Activated CD4-positive, alpha-beta T cell treated with anti-CD3 and anti-CD28 coated beads for 36 hours (primary cell): ENCODE data around the gene DDX54. TPM values are rescaled to one million over a fixed set of nuclear protein-coding genes. Genes with fewer than 3 reads are reported as not detected.

ENCODE experiments used
- ATAC-seq: fragments of 200-7000 bp; cut with Tn5 transposase; one replicate; pipeline ENCODE4 v1.10.0; 2021; ENCODE audit warnings: mild to moderate bottlenecking, moderate library complexity
- CTCF ChIA-PET: fragments of 350-600 bp; sonication (Branson Sonifier 250); formaldehyde crosslinking; loops from one replicate; lab custom pipeline; 2021; ENCODE audit warnings: antibody characterized with exemption; lab: Charles Lee
- POLR2A ChIA-PET: fragments of 350-600 bp; sonication (Branson Sonifier 250); formaldehyde crosslinking; loops from one replicate; lab custom pipeline; 2021; ENCODE audit warnings: antibody characterized with exemption, inconsistent platforms; lab: Charles Lee
- DNase-seq: peaks from one replicate; pipeline ENCODE4 v3.0.0-alpha.2; 2020
- H3K27ac Mint-ChIP-seq: one replicate; pipeline ENCODE4 v1.8.0; 2021; ENCODE audit warnings: mixed read lengths
- H3K27me3 Mint-ChIP-seq: one replicate; pipeline ENCODE4 v1.8.0; 2021; ENCODE audit warnings: mixed read lengths
- H3K36me3 Mint-ChIP-seq: one replicate; pipeline ENCODE4 v1.8.0; 2021; ENCODE audit warnings: low read depth, mixed read lengths
- H3K4me1 Mint-ChIP-seq: one replicate; pipeline ENCODE4 v1.8.0; 2021; ENCODE audit warnings: mixed read lengths
- H3K4me3 Mint-ChIP-seq: one replicate; pipeline ENCODE4 v1.8.0; 2021; ENCODE audit warnings: mild to moderate bottlenecking, moderate library complexity, mixed read lengths
- H3K9me3 Mint-ChIP-seq: one replicate; pipeline ENCODE4 v1.8.0; 2021; ENCODE audit warnings: low read depth, mixed read lengths
- intact Hi-C, 2 experiments: fragments of 100-400 bp; cut with DNase I in 1 of 2; cut with micrococcal nuclease in 1 of 2; formaldehyde crosslinking; loops; one replicate each; pipeline versions ENCODE4 v1.14.2 to v1.15.1; 2022 to 2024; cut with DNase I, micrococcal nuclease
- total RNA-seq, 2 experiments: library from RNA; stranded (reverse); gene quantifications; one replicate each; pipeline ENCODE4 v1.2.3, GENCODE V29; 2021

DDX54 gene
- total RNA-seq, 2 experiments from 2014 or later = 118 to 132 TPM

DNA sequence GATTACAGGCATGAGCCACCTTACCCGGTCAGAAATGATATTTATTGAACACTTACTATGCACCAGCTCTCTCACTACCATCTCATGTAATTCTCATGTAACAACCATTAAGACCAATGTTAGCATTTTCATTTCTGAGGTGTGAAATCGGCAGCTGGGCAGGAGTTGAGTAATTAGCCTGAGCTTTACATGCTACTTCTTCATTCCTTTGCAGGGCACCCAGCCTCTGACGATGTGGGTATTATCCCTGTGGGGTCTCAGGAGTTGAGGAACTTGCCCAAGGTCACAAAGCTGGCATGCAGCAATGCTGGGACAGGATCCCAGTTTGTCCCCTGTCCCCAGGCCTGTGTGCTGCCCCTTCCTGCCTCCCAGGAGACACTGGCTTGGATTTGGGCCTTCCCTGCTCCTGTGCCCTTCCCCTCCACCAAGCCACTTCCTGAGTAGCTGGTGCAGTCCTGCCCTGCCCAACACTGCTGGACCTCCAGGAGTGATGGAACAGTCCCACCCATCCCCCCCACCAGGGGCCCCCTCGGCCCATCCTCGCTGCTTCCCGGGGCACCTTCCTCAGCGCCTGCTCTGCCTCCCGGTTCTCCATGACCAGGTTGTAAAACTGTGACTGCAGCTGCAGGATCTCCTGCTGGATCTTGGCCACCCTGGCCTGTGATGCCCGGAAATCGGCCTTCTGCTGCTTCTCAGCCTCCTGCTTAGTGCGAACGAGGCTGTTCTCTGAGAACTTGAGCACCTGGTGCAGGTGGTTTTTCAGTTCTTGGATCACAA is 14.9 kb upstream of the DDX54 start:
- DNase-seq (no peak), ATAC-seq (no peak)
- POLR2A ChIA-PET = no interaction called here
- Mint-ChIP-seq H3K9me3 (no peaks in the 10 kb centered on the region), H3K4me1 (peaks cover 4% of the 10 kb centered on the region), H3K4me3 (no peak overlapping the region), H3K27ac (no peak overlapping the region), H3K27me3 (no peaks in the 10 kb centered on the region), H3K36me3 (no peaks in the 10 kb centered on the region)
- intact Hi-C loops = no loop called here
- CTCF ChIA-PET = interaction anchor here (1.3 kb wide), 1 partner anchor 14 kb away, joined by 4 read pairs; the partner anchor contains the start of gene RITA1

GRCh38 chr12:113198296-113198695 is 13.0 kb upstream of the DDX54 start:
- ChIA-PET CTCF (interaction anchor here (0.6 to 2.3 kb wide), 5 partner anchors 10 to 111 kb away, joined by 3 to 10 read pairs (median 3); partner anchors contain the start of gene TPCN1), POLR2A (no interaction called here)
- Mint-ChIP-seq H3K4me3 (no peak overlapping the region), H3K27ac (no peak overlapping the region), H3K4me1 (peaks cover 2% of the 10 kb centered on the region), H3K36me3 (no peaks in the 10 kb centered on the region), H3K27me3 (no peaks in the 10 kb centered on the region), H3K9me3 (no peaks in the 10 kb centered on the region)
- ATAC-seq (no peak), DNase-seq (no peak)
- intact Hi-C loops = loop anchor here (5.0 kb wide), 3 partner anchors 64 to 229 kb away; no protein-coding TSS in a partner anchor

GRCh38 chr12:113197518-113198077 is 12.3 kb upstream of the DDX54 start:
- Mint-ChIP-seq H3K4me3 (no peak overlapping the region), H3K4me1 (peaks cover 2% of the 10 kb centered on the region), H3K9me3 (no peaks in the 10 kb centered on the region), H3K36me3 (no peaks in the 10 kb centered on the region), H3K27me3 (no peaks in the 10 kb centered on the region), H3K27ac (no peak overlapping the region)
- no peak for DNase-seq
- no peak for ATAC-seq
- ChIA-PET CTCF (interaction anchor here (0.7 to 2.3 kb wide), 6 partner anchors 11 to 112 kb away, joined by 3 to 10 read pairs (median 4); partner anchors contain the start of gene TPCN1), POLR2A (no interaction called here)
- intact Hi-C loops = loop anchor here (1.0 to 5.0 kb wide), 4 partner anchors 65 to 230 kb away; no protein-coding TSS in a partner anchor

GRCh38 chr12:113196990-113197389 is 11.7 kb upstream of the DDX54 start:
- H3K9me3 Mint-ChIP-seq = no peaks in the 10 kb centered on the region
- ATAC-seq = peak; percentile 99
- intact Hi-C loops = loop anchor here (1.0 to 5.0 kb wide), 4 partner anchors 65 to 230 kb away; no protein-coding TSS in a partner anchor
- no peaks in the 10 kb centered on the region for H3K27me3 Mint-ChIP-seq
- H3K36me3 Mint-ChIP-seq = peaks cover 5% of the 10 kb centered on the region
- H3K27ac Mint-ChIP-seq = no peak overlapping the region
- POLR2A ChIA-PET = no interaction called here
- CTCF ChIA-PET = interaction anchor here (0.7 to 2.3 kb wide), 7 partner anchors 11 to 228 kb away, joined by 3 to 10 read pairs (median 4); partner anchors contain the start of gene TPCN1
- DNase-seq = peak; percentile 76
- H3K4me1 Mint-ChIP-seq = peaks cover 2% of the 10 kb centered on the region
- no peak overlapping the region for H3K4me3 Mint-ChIP-seq

DNA sequence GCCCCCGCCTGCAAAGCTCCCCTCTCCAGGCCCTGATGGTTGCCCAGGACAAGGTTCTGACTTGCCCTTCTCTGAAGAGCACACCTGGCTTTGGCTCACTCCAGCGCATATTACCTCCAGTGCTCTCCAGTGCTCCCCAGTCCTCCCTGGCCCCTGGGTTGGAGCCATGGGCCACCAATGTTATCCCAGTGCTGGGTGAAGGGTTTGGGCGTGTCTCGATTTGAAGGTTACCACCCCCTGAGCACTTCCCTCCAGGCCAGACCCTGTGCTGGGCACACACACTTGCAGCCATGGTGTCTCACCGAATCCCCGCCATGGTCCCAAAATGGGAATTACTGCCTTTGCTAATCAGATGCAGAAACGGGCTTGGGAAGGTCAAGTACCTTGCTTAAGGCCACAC is 11.3 kb upstream of the DDX54 start:
- POLR2A ChIA-PET = no interaction called here

GRCh38 chr12:113195598-113195997 is 10.3 kb upstream of the DDX54 start:
- peaks cover 10% of the 10 kb centered on the region for H3K36me3 Mint-ChIP-seq
- H3K27ac Mint-ChIP-seq = no peak overlapping the region
- no peaks in the 10 kb centered on the region for H3K9me3 Mint-ChIP-seq
- peaks cover 2% of the 10 kb centered on the region for H3K4me1 Mint-ChIP-seq
- H3K4me3 Mint-ChIP-seq = no peak overlapping the region
- ChIA-PET POLR2A (no interaction called here), CTCF (interaction anchor here (0.5 to 1.3 kb wide), 5 partner anchors 34 to 722 kb away, joined by 3 read pairs; no protein-coding TSS in a partner anchor)
- intact Hi-C loops = loop anchor here (5.0 kb wide), 3 partner anchors 67 to 232 kb away; no protein-coding TSS in a partner anchor
- ATAC-seq (no peak), DNase-seq (no peak)
- H3K27me3 Mint-ChIP-seq = no peaks in the 10 kb centered on the region

More for the DNA sequence above, 11.3 kb upstream of the DDX54 start:
- H3K9me3 Mint-ChIP-seq = no peaks in the 10 kb centered on the region
- no peak for DNase-seq
- CTCF ChIA-PET = interaction anchor here (0.6 to 2.3 kb wide), 6 partner anchors 12 to 229 kb away, joined by 3 to 10 read pairs (median 3); no protein-coding TSS in a partner anchor
- no peaks in the 10 kb centered on the region for H3K27me3 Mint-ChIP-seq
- H3K4me1 Mint-ChIP-seq = peaks cover 2% of the 10 kb centered on the region
- H3K36me3 Mint-ChIP-seq = peaks cover 7% of the 10 kb centered on the region
- no peak overlapping the region for H3K27ac Mint-ChIP-seq
- ATAC-seq = peak; percentile 2
- no peak overlapping the region for H3K4me3 Mint-ChIP-seq
- intact Hi-C loops = loop anchor here (5.0 kb wide), 3 partner anchors 66 to 231 kb away; no protein-coding TSS in a partner anchor

- ATAC-seq (no peak), DNase-seq (no peak)
- Mint-ChIP-seq H3K4me3 (no peak overlapping the region), H3K27me3 (no peaks in the 10 kb centered on the region), H3K9me3 (no peaks in the 10 kb centered on the region), H3K27ac (no peak overlapping the region), H3K36me3 (peaks cover 13% of the 10 kb centered on the region), H3K4me1 (peaks cover 2% of the 10 kb centered on the region)
- CTCF ChIA-PET = interaction anchor here (0.5 to 1.3 kb wide), 5 partner anchors 9 to 721 kb away, joined by 3 read pairs; partner anchors contain the start of gene RITA1
- intact Hi-C loops = loop anchor here (5.0 kb wide), 3 partner anchors 67 to 232 kb away; no protein-coding TSS in a partner anchor
- POLR2A ChIA-PET = no interaction called here
These were observed 9.7 kb upstream of the DDX54 start for GRCh38 chr12:113194971-113195391.

GRCh38 chr12:113191227-113191626 is 5.9 kb upstream of the DDX54 start:
- H3K4me3 Mint-ChIP-seq = no peak overlapping the region
- H3K9me3 Mint-ChIP-seq = no peaks in the 10 kb centered on the region
- ChIA-PET CTCF (interaction anchor here (1.9 kb wide), 1 partner anchor 17 kb away, joined by 8 read pairs; no protein-coding TSS in a partner anchor), POLR2A (interaction anchor here (0.5 to 0.6 kb wide), 2 partner anchors 14 to 42 kb away, joined by 3 read pairs; no protein-coding TSS in a partner anchor)
- peaks cover 21% of the 10 kb centered on the region for H3K4me1 Mint-ChIP-seq
- no peak for DNase-seq
- H3K27me3 Mint-ChIP-seq = no peaks in the 10 kb centered on the region
- no peak overlapping the region for H3K27ac Mint-ChIP-seq
- ATAC-seq = no peak
- peaks cover 36% of the 10 kb centered on the region for H3K36me3 Mint-ChIP-seq
- intact Hi-C loops = no loop called here

- CTCF ChIA-PET = interaction anchor here (1.9 kb wide), 1 partner anchor 17 kb away, joined by 8 read pairs; no protein-coding TSS in a partner anchor
- no peak for DNase-seq
- POLR2A ChIA-PET = interaction anchor here (0.5 to 0.6 kb wide), 2 partner anchors 15 to 42 kb away, joined by 3 read pairs; no protein-coding TSS in a partner anchor
- Mint-ChIP-seq H3K4me3 (no peak overlapping the region), H3K27me3 (no peaks in the 10 kb centered on the region), H3K4me1 (peaks cover 24% of the 10 kb centered on the region), H3K27ac (no peak overlapping the region), H3K9me3 (no peaks in the 10 kb centered on the region), H3K36me3 (peaks cover 38% of the 10 kb centered on the region)
- ATAC-seq = no peak
- intact Hi-C loops = no loop called here
These were observed 5.5 kb upstream of the DDX54 start for GRCh38 chr12:113190761-113191160.

DNA sequence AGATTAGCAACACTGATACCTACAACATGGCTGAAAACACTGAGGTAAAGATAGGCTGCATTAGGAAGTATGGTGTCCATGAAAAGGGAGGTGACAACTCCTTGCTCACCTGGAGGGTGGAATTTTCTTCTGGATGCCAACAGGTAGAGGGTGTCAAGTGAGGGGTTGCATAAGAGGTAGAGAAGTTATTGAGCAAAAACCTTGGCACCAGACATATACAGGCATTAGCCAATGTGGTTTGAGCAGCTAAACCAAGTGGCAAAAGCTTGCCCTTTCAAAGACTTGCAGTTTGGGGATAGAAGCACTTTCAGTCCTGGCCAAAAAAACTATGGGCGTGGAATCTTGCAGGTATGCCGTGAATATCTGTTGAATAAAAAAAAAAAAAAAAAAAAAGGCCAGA is 4.1 kb upstream of the DDX54 start:
- CTCF ChIA-PET = interaction anchor here (1.9 kb wide), 1 partner anchor 15 kb away, joined by 8 read pairs; no protein-coding TSS in a partner anchor
- no peak overlapping the region for H3K27ac Mint-ChIP-seq
- ATAC-seq (no peak), DNase-seq (no peak)
- intact Hi-C loops = loop anchor here (10.0 kb wide), 2 partner anchors 145 to 775 kb away; partner anchors contain the start of genes RBM19 (in 1 of the 2) and SLC8B1 (in 1 of the 2)
- no peak overlapping the region for H3K4me3 Mint-ChIP-seq
- peaks cover 24% of the 10 kb centered on the region for H3K4me1 Mint-ChIP-seq
- POLR2A ChIA-PET = no interaction called here
- no peaks in the 10 kb centered on the region for H3K27me3 Mint-ChIP-seq
- peaks cover 38% of the 10 kb centered on the region for H3K36me3 Mint-ChIP-seq
- H3K9me3 Mint-ChIP-seq = no peaks in the 10 kb centered on the region
